Measurements from ENCODE around the gene KCNA3. TPM values are rescaled to one million over a fixed set of nuclear protein-coding genes. Genes with fewer than 3 reads are reported as not detected.

Gene KCNA3
- total and polyA plus RNA-seq, 9 of the 15 experiments (the other 6 are each of a cell fraction or from before 2014, with no cell fraction given) = not detected

- FAIRE-seq = no peak
- H3K9me1 ChIP-seq (ENCODE audit: control insufficient read depth, insufficient read depth, low read length) = no peaks in the 10 kb centered on the region
- peaks cover 0 to 7% of the 10 kb centered on the region in 2 experiments; a peak in 1 of 5 replicates for H3K4me1 ChIP-seq (replicated peaks in 1 of 2; ENCODE audit: control insufficient read depth in 2 of 2, insufficient read depth in 2 of 2, low read length in 2 of 2)
- 8% methylated on average over 39 of the region's 57 CpGs for WGBS (ENCODE audit: insufficient coverage, low coverage, missing lambda C conversion rate)
- H3K9ac ChIP-seq (ENCODE audit: insufficient read depth in 1 of 2, low read depth in 2 of 2, low read length in 2 of 2) = no peak overlapping the region
- ATAC-seq = no peak
- no peak for DNase-seq (ENCODE audit: extremely low read depth in 1 of 4, low spot score in 3 of 4)
- no peak overlapping the region for H3K4me3 ChIP-seq
- peaks cover 2 to 23% of the 10 kb centered on the region in 2 experiments; a peak in 4 of 5 replicates for H3K27me3 ChIP-seq (ENCODE audit: control insufficient read depth in 2 of 2, insufficient read depth in 2 of 2, low read length in 2 of 2)
- no peak overlapping the region for H3K27ac ChIP-seq (ENCODE audit: extremely low read depth, low read depth, low read length)
- no peaks in the 10 kb centered on the region for H4K20me1 ChIP-seq (replicated peaks; ENCODE audit: control insufficient read depth, insufficient read depth, low read length)
- no peak overlapping the region for H2AFZ ChIP-seq (ENCODE audit: low read depth, low read length)
- ChIA-PET CTCF (ENCODE audit: low intra/inter-chr PET ratio) (no interaction called here), POLR2A (no interaction called here)
- no peaks in the 10 kb centered on the region for H3K9me3 ChIP-seq (replicated peaks; ENCODE audit: control insufficient read depth, insufficient read depth, low read depth, low read length)
- TF ChIP-seq ELF4 (CRISPR knock-in tag; IDR thresholded peaks at IDR 0.05) = no peak
- intact Hi-C loops (cut with micrococcal nuclease) = no loop called here
- no TSS peak for BruUV-seq (replicated peaks)
- no peak overlapping the region for H3K4me2 ChIP-seq (ENCODE audit: insufficient read depth, low read length)
- no peaks in the 10 kb centered on the region for H3K36me3 ChIP-seq (ENCODE audit: control insufficient read depth, insufficient read depth, low read length)
- in situ Hi-C loops (cut with MboI) = no loop called here
- H3K79me2 ChIP-seq (ENCODE audit: control insufficient read depth, insufficient read depth, low read length) = no peaks in the 10 kb centered on the region
Observed at GRCh38 chr1:110675060-110675791, 486 bp upstream of the KCNA3 start.

- Histone ChIP-seq H3K27ac (ENCODE audit: extremely low read depth, low read depth, low read length) (no peak overlapping the region), H4K20me1 (replicated peaks; ENCODE audit: control insufficient read depth, insufficient read depth, low read length) (no peaks in the 10 kb centered on the region), H3K9ac (ENCODE audit: insufficient read depth in 1 of 2, low read depth in 2 of 2, low read length in 2 of 2) (no peak overlapping the region), H3K4me2 (ENCODE audit: insufficient read depth, low read length) (no peak overlapping the region), H3K79me2 (ENCODE audit: control insufficient read depth, insufficient read depth, low read length) (no peaks in the 10 kb centered on the region), H3K9me3 (replicated peaks; ENCODE audit: control insufficient read depth, insufficient read depth, low read depth, low read length) (no peaks in the 10 kb centered on the region), H2AFZ (ENCODE audit: low read depth, low read length) (no peak overlapping the region), H3K4me1 (replicated peaks in 1 of 2; ENCODE audit: control insufficient read depth in 2 of 2, insufficient read depth in 2 of 2, low read length in 2 of 2) (peaks cover 0 to 7% of the 10 kb centered on the region in 2 experiments; a peak in 1 of 5 replicates), H3K9me1 (ENCODE audit: control insufficient read depth, insufficient read depth, low read length) (no peaks in the 10 kb centered on the region), H3K36me3 (ENCODE audit: control insufficient read depth, insufficient read depth, low read length) (no peaks in the 10 kb centered on the region), H3K4me3 (no peak overlapping the region), H3K27me3 (ENCODE audit: control insufficient read depth in 2 of 2, insufficient read depth in 2 of 2, low read length in 2 of 2) (peaks cover 2 to 23% of the 10 kb centered on the region in 2 experiments; a peak in 4 of 5 replicates)
- in situ Hi-C loops (cut with MboI) (no loop called here), intact Hi-C loops (cut with micrococcal nuclease) (no loop called here)
- DNase-seq (ENCODE audit: extremely low read depth in 1 of 4, low spot score in 3 of 4) (no peak), FAIRE-seq (no peak), ATAC-seq (no peak)
- WGBS (ENCODE audit: insufficient coverage, low coverage, missing lambda C conversion rate) = 46% methylated on average over 47 of the region's 51 CpGs
- POLR2A ChIA-PET = no interaction called here
- CTCF ChIA-PET (ENCODE audit: low intra/inter-chr PET ratio) = no interaction called here
- no TSS peak for BruUV-seq (replicated peaks)
- TF ChIP-seq ZBTB33 (CRISPR knock-in tag; IDR thresholded peaks at IDR 0.05) (no peak), ZBTB11 (CRISPR knock-in tag; IDR thresholded peaks at IDR 0.05) (no peak), NFE2L1 (tag; IDR thresholded peaks at IDR 0.05; ENCODE audit: borderline replicate concordance, low read depth) (no peak), ETV5 (CRISPR knock-in tag; IDR thresholded peaks at IDR 0.05; ENCODE audit: low read depth) (no peak), POLR3A (IDR thresholded peaks at IDR 0.05; ENCODE audit: borderline replicate concordance, extremely low read depth, insufficient read depth, insufficient read length) (no peak), HNRNPLL (IDR thresholded peaks at IDR 0.05; ENCODE audit: low read depth, low read length, poor library complexity, severe bottlenecking) (no peak), GTF2E2 (tag; IDR thresholded peaks at IDR 0.05) (no peak)
Observed at GRCh38 chr1:110673805-110674336, 869 bp downstream of the KCNA3 start.
